Measurements from ENCODE around the gene KIAA1755. TPM values are rescaled to one million over a fixed set of nuclear protein-coding genes. Genes with fewer than 3 reads are reported as not detected.

The KIAA1755 gene
- total RNA-seq, 1 experiment from 2014 or later = 0.17 TPM

DNA sequence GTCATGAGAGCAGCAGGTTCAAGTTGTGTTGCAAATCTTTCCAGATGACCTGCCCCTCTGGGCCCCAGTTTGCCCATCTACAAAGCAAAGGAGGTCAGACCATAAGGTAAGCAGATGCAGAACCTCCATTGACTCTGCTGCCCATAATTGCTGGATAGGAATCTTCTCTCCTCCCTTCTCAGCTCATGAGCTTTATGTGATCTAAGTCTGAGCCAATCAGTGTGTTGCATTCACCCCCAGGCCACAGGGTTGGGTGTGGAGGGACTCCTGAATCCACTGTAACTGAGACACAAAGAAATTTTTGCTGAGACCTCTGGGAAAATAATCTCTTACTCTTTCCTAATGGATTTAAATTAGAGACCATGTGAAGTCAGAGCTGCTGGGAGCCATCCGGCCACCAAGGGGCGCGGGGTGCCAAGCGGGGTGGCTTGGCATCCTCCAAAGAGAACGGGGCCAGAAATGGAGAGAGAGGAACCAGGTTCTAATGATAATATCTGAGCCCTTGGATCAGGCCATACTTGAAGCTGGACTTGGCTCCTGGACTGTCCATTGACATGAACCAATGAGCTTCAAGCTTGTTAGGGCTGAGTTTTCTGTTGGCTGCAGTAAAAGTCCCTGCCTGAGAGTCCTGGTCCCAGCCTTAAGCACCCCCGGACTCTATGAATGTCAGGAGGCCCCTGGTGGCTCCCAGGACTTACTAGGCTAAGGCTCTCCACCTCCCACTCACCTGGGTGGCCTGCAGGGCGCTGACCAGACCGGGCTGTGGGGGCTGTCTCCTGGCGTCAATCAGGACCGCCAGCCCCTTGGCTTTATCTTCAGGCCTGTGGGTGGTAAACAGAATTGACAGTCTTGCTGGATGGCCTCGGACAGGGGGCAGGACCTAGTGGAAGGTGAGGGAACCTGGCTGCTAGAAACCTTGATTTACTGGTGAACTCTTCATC is 32.8 kb downstream of the KIAA1755 start:
- no peaks in the 10 kb centered on the region for H3K9me3 ChIP-seq (ENCODE audit: control insufficient read depth, low read depth, low read length)
- H3K23me2 ChIP-seq (ENCODE audit: insufficient read length, low read depth, low read length, poor library complexity, severe bottlenecking) = no peaks in the 10 kb centered on the region
- no peak overlapping the region for H3K23ac ChIP-seq (ENCODE audit: insufficient read length, low read depth, low read length)
- H3K79me2 ChIP-seq (ENCODE audit: insufficient read depth, low read length) = no peaks in the 10 kb centered on the region
- H4K91ac ChIP-seq (ENCODE audit: insufficient read length, low read depth, low read length) = no peak overlapping the region
- H3K27ac ChIP-seq (ENCODE audit: insufficient read length, low read depth, low read length) = no peak overlapping the region
- WGBS (ENCODE audit: extremely low coverage, insufficient read length, low lambda C conversion rate) = no CpG with 5 or more reads among the region's 11 CpGs
- peaks cover 0 to 4% of the 10 kb centered on the region in 2 experiments; a peak in 2 of 4 replicates for H3K4me1 Mint-ChIP-seq
- no peaks in the 10 kb centered on the region for H3K4me1 ChIP-seq (ENCODE audit: insufficient read depth, low read length)
- H4K5ac ChIP-seq (ENCODE audit: insufficient read length, low read depth, low read length) = no peak overlapping the region
- no peak overlapping the region for H2AFZ ChIP-seq (ENCODE audit: low read length)
- no peak overlapping the region for H2AK5ac ChIP-seq (ENCODE audit: insufficient read length, low read length)
- TF ChIP-seq, protein P1, sequence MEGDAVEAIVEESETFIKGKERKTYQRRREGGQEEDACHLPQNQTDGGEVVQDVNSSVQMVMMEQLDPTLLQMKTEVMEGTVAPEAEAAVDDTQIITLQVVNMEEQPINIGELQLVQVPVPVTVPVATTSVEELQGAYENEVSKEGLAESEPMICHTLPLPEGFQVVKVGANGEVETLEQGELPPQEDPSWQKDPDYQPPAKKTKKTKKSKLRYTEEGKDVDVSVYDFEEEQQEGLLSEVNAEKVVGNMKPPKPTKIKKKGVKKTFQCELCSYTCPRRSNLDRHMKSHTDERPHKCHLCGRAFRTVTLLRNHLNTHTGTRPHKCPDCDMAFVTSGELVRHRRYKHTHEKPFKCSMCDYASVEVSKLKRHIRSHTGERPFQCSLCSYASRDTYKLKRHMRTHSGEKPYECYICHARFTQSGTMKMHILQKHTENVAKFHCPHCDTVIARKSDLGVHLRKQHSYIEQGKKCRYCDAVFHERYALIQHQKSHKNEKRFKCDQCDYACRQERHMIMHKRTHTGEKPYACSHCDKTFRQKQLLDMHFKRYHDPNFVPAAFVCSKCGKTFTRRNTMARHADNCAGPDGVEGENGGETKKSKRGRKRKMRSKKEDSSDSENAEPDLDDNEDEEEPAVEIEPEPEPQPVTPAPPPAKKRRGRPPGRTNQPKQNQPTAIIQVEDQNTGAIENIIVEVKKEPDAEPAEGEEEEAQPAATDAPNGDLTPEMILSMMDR (conservative IDR thresholded peaks at IDR 0.05) = no peak
- H3K18ac ChIP-seq (ENCODE audit: insufficient read length, low read depth, low read length) = no peak overlapping the region
- peaks cover 7% of the 10 kb centered on the region for H3K27me3 Mint-ChIP-seq (ENCODE audit: low read depth)
- H3K27me3 ChIP-seq (ENCODE audit: insufficient read depth, low read length) = no peaks in the 10 kb centered on the region
- H3K9me3 Mint-ChIP-seq = no peaks in the 10 kb centered on the region
- no peak overlapping the region for H3K4ac ChIP-seq (ENCODE audit: low read depth, low read length)
- H4K20me1 ChIP-seq (ENCODE audit: control insufficient read depth, insufficient read depth, insufficient read length) = no peaks in the 10 kb centered on the region
- no peak overlapping the region for H3K9ac ChIP-seq (ENCODE audit: extremely low read depth, insufficient read length, low read length)
- no peak overlapping the region for H3T11ph ChIP-seq (ENCODE audit: low read length)
- no peak overlapping the region for H2BK12ac ChIP-seq (ENCODE audit: insufficient read length, low read depth, low read length)
- no peak overlapping the region for H3K4me2 ChIP-seq (ENCODE audit: insufficient read depth, insufficient read length, low read length)
- no peak overlapping the region for H3K27ac Mint-ChIP-seq
- no peak overlapping the region for H2BK120ac ChIP-seq (ENCODE audit: low read depth, low read length, poor library complexity, severe bottlenecking)
- no peak overlapping the region for H3K14ac ChIP-seq (ENCODE audit: insufficient read depth, low read length)
- H3K56ac ChIP-seq (ENCODE audit: insufficient read length, low read depth, low read length) = no peak overlapping the region
- no peak overlapping the region for H2BK20ac ChIP-seq (ENCODE audit: low read depth, low read length, poor library complexity, severe bottlenecking)
- H4K8ac ChIP-seq (replicated peaks; ENCODE audit: insufficient read length, low read depth, low read length) = no peak overlapping the region
- no peaks in the 10 kb centered on the region for H3K79me1 ChIP-seq (ENCODE audit: insufficient read depth, low read depth, low read length, poor library complexity, severe bottlenecking)
- H2BK5ac ChIP-seq (ENCODE audit: insufficient read length, low read length) = no peak overlapping the region
- H2BK15ac ChIP-seq (ENCODE audit: low read depth, low read length) = no peak overlapping the region
- no peak for DNase-seq
- no peak overlapping the region for H3K4me3 Mint-ChIP-seq
- no peaks in the 10 kb centered on the region for H3K36me3 Mint-ChIP-seq (ENCODE audit: insufficient read depth in 1 of 3, low read depth in 3 of 3)

Measured in H9 (cell line).